ENCODE measurements around the gene SERPINI1.

DNA sequence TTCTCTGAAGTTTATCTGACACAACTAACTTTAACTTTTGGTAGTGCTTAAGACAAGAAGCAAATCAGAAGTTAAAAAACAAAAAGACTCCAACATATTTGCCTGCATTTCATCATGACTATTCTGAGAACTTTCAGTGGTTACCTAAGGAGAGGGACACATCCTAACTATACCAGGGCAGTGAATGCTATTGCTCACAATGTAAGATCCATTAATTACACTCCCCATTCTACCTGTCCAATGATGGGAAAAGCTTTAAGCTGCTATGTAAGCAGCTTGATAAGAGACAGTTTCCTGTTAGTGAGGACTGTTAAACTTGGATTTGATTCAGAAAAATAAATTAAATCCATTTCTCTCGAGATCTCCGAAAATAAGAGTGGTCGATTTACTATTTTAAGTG lies 37.5 kb downstream of the SERPINI1 start:
- TF ChIP-seq, protein P1, sequence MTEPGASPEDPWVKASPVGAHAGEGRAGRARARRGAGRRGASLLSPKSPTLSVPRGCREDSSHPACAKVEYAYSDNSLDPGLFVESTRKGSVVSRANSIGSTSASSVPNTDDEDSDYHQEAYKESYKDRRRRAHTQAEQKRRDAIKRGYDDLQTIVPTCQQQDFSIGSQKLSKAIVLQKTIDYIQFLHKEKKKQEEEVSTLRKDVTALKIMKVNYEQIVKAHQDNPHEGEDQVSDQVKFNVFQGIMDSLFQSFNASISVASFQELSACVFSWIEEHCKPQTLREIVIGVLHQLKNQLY (CRISPR knock-in tag; IDR thresholded peaks at IDR 0.05): no peak
- TF ChIP-seq FOXJ3 (CRISPR knock-in tag; IDR thresholded peaks at IDR 0.05; ENCODE audit: borderline replicate concordance) (no peak), SP1 (CRISPR knock-in tag; conservative IDR thresholded peaks at IDR 0.05) (no peak), CREB1 (CRISPR knock-in tag; IDR thresholded peaks at IDR 0.05) (no peak), RELA (CRISPR knock-in tag; IDR thresholded peaks at IDR 0.05; ENCODE audit: borderline replicate concordance) (no peak), ZNF219 (CRISPR knock-in tag; IDR thresholded peaks at IDR 0.05; ENCODE audit: borderline replicate concordance) (no peak), SMAD4 (CRISPR knock-in tag; IDR thresholded peaks at IDR 0.05) (no peak), GABPB1 (CRISPR knock-in tag; IDR thresholded peaks at IDR 0.05) (no peak)
- TF ChIP-seq, protein P2, sequence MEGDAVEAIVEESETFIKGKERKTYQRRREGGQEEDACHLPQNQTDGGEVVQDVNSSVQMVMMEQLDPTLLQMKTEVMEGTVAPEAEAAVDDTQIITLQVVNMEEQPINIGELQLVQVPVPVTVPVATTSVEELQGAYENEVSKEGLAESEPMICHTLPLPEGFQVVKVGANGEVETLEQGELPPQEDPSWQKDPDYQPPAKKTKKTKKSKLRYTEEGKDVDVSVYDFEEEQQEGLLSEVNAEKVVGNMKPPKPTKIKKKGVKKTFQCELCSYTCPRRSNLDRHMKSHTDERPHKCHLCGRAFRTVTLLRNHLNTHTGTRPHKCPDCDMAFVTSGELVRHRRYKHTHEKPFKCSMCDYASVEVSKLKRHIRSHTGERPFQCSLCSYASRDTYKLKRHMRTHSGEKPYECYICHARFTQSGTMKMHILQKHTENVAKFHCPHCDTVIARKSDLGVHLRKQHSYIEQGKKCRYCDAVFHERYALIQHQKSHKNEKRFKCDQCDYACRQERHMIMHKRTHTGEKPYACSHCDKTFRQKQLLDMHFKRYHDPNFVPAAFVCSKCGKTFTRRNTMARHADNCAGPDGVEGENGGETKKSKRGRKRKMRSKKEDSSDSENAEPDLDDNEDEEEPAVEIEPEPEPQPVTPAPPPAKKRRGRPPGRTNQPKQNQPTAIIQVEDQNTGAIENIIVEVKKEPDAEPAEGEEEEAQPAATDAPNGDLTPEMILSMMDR (IDR thresholded peaks at IDR 0.05): no peak
- TF ChIP-seq, protein P3, sequence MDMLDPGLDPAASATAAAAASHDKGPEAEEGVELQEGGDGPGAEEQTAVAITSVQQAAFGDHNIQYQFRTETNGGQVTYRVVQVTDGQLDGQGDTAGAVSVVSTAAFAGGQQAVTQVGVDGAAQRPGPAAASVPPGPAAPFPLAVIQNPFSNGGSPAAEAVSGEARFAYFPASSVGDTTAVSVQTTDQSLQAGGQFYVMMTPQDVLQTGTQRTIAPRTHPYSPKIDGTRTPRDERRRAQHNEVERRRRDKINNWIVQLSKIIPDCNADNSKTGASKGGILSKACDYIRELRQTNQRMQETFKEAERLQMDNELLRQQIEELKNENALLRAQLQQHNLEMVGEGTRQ (CRISPR knock-in tag; IDR thresholded peaks at IDR 0.05): no peak
- TF ChIP-seq, protein P4, sequence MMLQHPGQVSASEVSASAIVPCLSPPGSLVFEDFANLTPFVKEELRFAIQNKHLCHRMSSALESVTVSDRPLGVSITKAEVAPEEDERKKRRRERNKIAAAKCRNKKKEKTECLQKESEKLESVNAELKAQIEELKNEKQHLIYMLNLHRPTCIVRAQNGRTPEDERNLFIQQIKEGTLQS (CRISPR knock-in tag; conservative IDR thresholded peaks at IDR 0.05): no peak
